Fibroblast of lung (primary cell): Measurements from ENCODE around the gene CDH10. TPM values are rescaled to one million over a fixed set of nuclear protein-coding genes. Genes with fewer than 3 reads are reported as not detected.

ENCODE experiments used
- DNase-seq, 2 donors: peaks; one replicate each; pipeline versions ENCODE4 v3.0.0 to v3.0.0-alpha.2; 2010; ENCODE audit warnings: low read depth in 2 of 2
- H2AFZ ChIP-seq: 2 replicates; pipeline ENCODE4 v1.5.1; 2012; ENCODE audit warnings: low read length, control low read depth, inconsistent platforms
- H3K27ac ChIP-seq: 2 replicates; pipeline ENCODE4 v1.5.1; 2011; ENCODE audit warnings: low read length, control low read depth; ENCODE audit not compliant: insufficient read depth
- H3K27me3 ChIP-seq: 2 replicates; pipeline ENCODE4 v1.5.1; 2011; ENCODE audit warnings: mild to moderate bottlenecking, low read length; ENCODE audit not compliant: control insufficient read depth, insufficient read depth
- H3K36me3 ChIP-seq: 2 replicates; pipeline ENCODE4 v1.5.1; 2011; ENCODE audit warnings: low read length; ENCODE audit not compliant: control insufficient read depth, insufficient read depth
- H3K4me1 ChIP-seq: 2 replicates; pipeline ENCODE4 v1.5.1; 2011; ENCODE audit warnings: low read length; ENCODE audit not compliant: control insufficient read depth, insufficient read depth; ENCODE audit errors: extremely low read depth
- H3K4me2 ChIP-seq: 2 replicates; pipeline ENCODE4 v1.5.1; 2011; ENCODE audit warnings: low read length, control low read depth; ENCODE audit not compliant: insufficient read depth; ENCODE audit errors: extremely low read depth
- H3K4me3 ChIP-seq, 4 experiments: fragments of 200-600 bp in 1 of 4; sonication (generic) in 1 of 4; replicated peaks in 1 of 4; 2 replicates each; pipeline ENCODE4 v1.5.1; 2011 to 2016; ENCODE audit warnings: low read length in 4 of 4, low read depth in 3 of 4, mild to moderate bottlenecking in 3 of 4, control low read depth in 2 of 4, inconsistent platforms in 1 of 4, mixed read lengths in 1 of 4; ENCODE audit not compliant: insufficient read depth in 1 of 4; ENCODE audit errors: control extremely low read depth in 1 of 4
- H3K79me2 ChIP-seq: 2 replicates; pipeline ENCODE4 v1.5.1; 2012; ENCODE audit warnings: mild to moderate bottlenecking, low read length, inconsistent platforms; ENCODE audit not compliant: control insufficient read depth, insufficient read depth
- H3K9ac ChIP-seq: 2 replicates; pipeline ENCODE4 v1.5.1; 2011; ENCODE audit warnings: mild to moderate bottlenecking, low read length, control low read depth; ENCODE audit not compliant: insufficient read depth
- H3K9me3 ChIP-seq: 2 replicates; pipeline ENCODE4 v1.5.1; 2012; ENCODE audit warnings: low read depth, low read length; ENCODE audit not compliant: control insufficient read depth, insufficient read depth
- H4K20me1 ChIP-seq: 2 replicates; pipeline ENCODE4 v1.5.1; 2011; ENCODE audit warnings: low read length; ENCODE audit not compliant: control insufficient read depth, insufficient read depth; ENCODE audit errors: extremely low read depth
- EZH2 ChIP-seq: IDR thresholded peaks from 2 replicates; pipeline ENCODE4 v1.5.1; 2012; ENCODE audit warnings: low read length, control low read depth, mild to moderate bottlenecking; ENCODE audit errors: missing control alignments
- polyA plus RNA-seq, 2 donors: library from polyadenylated mRNA; depleted of rRNA in 1 of 2; stranded (reverse) in 1 of 2; unstranded in 1 of 2; fragments of >200 nt; gene quantifications; 2 replicates each; pipeline ENCODE4 v1.2.1, GENCODE V29; 2011 to 2012; ENCODE audit warnings: missing spikeins in 1 of 2
- total RNA-seq: library from RNA; depleted of rRNA; stranded (reverse); fragments of >200 nt; gene quantifications from 2 replicates; pipeline ENCODE4 v1.2.1, GENCODE V29; 2014
- TF ChIP-seq, protein P1 (sequence below), 2 donors: IDR thresholded peaks in 1 of 2; conservative IDR thresholded peaks in 1 of 2; 1 replicate in 1 of 2; 2 replicates in 1 of 2; pipeline ENCODE4 v1.5.1; 2011 to 2012; ENCODE audit warnings: low read length in 2 of 2, control low read depth in 1 of 2, inconsistent platforms in 1 of 2, low read depth in 1 of 2, mild to moderate bottlenecking in 1 of 2

CDH10 gene
- total and polyA plus RNA-seq, 2 donors (not counting 1 experiment from before 2014, with no cell fraction given), result 0.09 to 0.17 TPM

DNA sequence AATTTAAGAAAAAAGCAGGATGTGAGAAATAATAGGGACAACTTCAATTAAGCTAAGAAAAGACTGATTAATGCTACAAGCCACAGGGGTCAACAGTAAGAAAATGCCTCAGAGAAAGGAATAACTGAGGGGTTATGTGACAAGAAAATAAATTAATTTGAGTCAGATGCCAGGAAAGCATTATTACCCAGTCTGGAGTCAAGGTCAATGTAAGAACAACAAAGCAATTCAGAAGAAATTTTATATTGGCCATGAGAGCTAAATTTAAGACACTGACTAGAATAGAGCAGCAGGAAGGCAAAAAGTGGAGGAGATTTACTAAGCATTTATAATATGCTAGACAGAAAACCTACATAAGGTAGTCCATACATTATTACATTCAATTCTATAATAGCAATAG, 73.5 kb downstream of the CDH10 start:
- H2AFZ ChIP-seq, result no peak overlapping the region
- H3K79me2 ChIP-seq, result no peaks in the 10 kb centered on the region
- no peaks in the 10 kb centered on the region for H4K20me1 ChIP-seq
- no peaks in the 10 kb centered on the region for H3K36me3 ChIP-seq
- H3K9me3 ChIP-seq, result no peaks in the 10 kb centered on the region
- DNase-seq, result no peak
- no peak overlapping the region for H3K9ac ChIP-seq
- no peaks in the 10 kb centered on the region for H3K27me3 ChIP-seq
- H3K4me2 ChIP-seq, result no peak overlapping the region
- no peaks in the 10 kb centered on the region for H3K4me1 ChIP-seq
- no peak overlapping the region for H3K27ac ChIP-seq
- no peak for TF ChIP-seq EZH2
- TF ChIP-seq, protein P1, sequence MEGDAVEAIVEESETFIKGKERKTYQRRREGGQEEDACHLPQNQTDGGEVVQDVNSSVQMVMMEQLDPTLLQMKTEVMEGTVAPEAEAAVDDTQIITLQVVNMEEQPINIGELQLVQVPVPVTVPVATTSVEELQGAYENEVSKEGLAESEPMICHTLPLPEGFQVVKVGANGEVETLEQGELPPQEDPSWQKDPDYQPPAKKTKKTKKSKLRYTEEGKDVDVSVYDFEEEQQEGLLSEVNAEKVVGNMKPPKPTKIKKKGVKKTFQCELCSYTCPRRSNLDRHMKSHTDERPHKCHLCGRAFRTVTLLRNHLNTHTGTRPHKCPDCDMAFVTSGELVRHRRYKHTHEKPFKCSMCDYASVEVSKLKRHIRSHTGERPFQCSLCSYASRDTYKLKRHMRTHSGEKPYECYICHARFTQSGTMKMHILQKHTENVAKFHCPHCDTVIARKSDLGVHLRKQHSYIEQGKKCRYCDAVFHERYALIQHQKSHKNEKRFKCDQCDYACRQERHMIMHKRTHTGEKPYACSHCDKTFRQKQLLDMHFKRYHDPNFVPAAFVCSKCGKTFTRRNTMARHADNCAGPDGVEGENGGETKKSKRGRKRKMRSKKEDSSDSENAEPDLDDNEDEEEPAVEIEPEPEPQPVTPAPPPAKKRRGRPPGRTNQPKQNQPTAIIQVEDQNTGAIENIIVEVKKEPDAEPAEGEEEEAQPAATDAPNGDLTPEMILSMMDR (conservative IDR thresholded peaks at IDR 0.05 in 1 of 2, IDR thresholded peaks at IDR 0.05 in 1 of 2; ENCODE audit: low read depth in 1 of 2, low read length in 2 of 2), result no peak
- no peak overlapping the region for H3K4me3 ChIP-seq

DNA sequence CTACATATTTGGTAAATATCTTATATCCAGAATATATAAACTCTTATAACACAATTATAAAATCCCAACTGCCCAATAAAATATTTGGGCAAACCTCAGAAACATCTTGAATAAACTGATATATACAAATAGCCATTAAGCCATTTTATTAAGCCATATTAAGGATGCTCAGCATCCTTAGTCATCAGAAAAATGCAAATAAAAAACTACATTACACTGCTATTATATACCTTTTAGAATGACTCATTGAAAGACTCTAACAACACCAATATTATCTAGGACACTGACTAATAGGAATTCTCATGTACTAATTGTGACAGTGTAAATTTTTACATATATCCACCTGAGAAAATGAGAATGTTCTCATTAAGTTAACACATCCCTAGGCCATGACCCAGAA, 77.8 kb downstream of the CDH10 start:
- no peaks in the 10 kb centered on the region for H4K20me1 ChIP-seq
- DNase-seq, result no peak
- H3K4me1 ChIP-seq, result no peaks in the 10 kb centered on the region
- no peak overlapping the region for H3K9ac ChIP-seq
- H2AFZ ChIP-seq, result no peak overlapping the region
- no peak overlapping the region for H3K27ac ChIP-seq
- H3K79me2 ChIP-seq, result no peaks in the 10 kb centered on the region
- no peak overlapping the region for H3K4me2 ChIP-seq
- no peaks in the 10 kb centered on the region for H3K36me3 ChIP-seq
- no peak overlapping the region for H3K4me3 ChIP-seq
- no peaks in the 10 kb centered on the region for H3K9me3 ChIP-seq
- TF ChIP-seq, protein P1 (conservative IDR thresholded peaks at IDR 0.05 in 1 of 2, IDR thresholded peaks at IDR 0.05 in 1 of 2; ENCODE audit: low read depth in 1 of 2, low read length in 2 of 2), result no peak
- no peak for TF ChIP-seq EZH2
- no peaks in the 10 kb centered on the region for H3K27me3 ChIP-seq

DNA sequence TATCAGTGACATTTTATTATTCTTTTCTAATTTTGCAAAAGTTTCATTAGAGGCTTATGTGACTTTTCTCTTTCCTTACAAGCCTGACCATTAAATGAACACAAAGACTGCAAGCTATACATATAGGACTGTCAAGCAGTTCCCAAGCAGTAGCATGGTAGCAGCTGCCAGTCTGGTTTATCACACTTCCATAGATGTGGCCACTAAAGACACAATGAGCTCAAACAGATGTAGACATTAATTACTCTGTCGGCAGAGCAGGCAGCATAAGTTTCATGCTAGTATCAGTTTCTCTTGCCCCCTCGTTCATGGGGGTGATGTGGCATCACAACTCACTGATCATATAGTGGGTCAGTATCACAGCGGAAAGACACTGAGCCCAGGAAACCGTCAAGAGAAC, 89.5 kb downstream of the CDH10 start:
- Histone ChIP-seq H3K9ac (no peak overlapping the region), H3K36me3 (no peaks in the 10 kb centered on the region), H3K27ac (no peak overlapping the region), H3K4me3 (no peak overlapping the region), H3K79me2 (no peaks in the 10 kb centered on the region), H2AFZ (no peak overlapping the region), H3K4me2 (no peak overlapping the region), H3K9me3 (no peaks in the 10 kb centered on the region), H3K27me3 (no peaks in the 10 kb centered on the region), H4K20me1 (no peaks in the 10 kb centered on the region), H3K4me1 (no peaks in the 10 kb centered on the region)
- TF ChIP-seq, protein P1 (conservative IDR thresholded peaks at IDR 0.05 in 1 of 2, IDR thresholded peaks at IDR 0.05 in 1 of 2; ENCODE audit: low read depth in 1 of 2, low read length in 2 of 2), result no peak
- no peak for TF ChIP-seq EZH2
- no peak for DNase-seq
